Cardiac septum (tissue), 1 donor: ENCODE measurements around the gene CR1L. TPM values are rescaled to one million over a fixed set of nuclear protein-coding genes. Genes with fewer than 3 reads are reported as not detected.
"Not testable (repeated sequence)": the region's sequence is repeated elsewhere in the genome, so short reads cannot be mapped to it uniquely, and the experiment has no call there.

Source experiments
- DNase-seq: peaks from one replicate; pipeline ENCODE4 v3.0.0-alpha.2; 2020; ENCODE audit warnings: low spot score
- intact Hi-C: fragments of 100-400 bp; cut with DNase I; formaldehyde crosslinking; loops from one replicate; pipeline ENCODE4 v1.14.0; 2022
- long read RNA-seq: library from polyadenylated mRNA; unstranded; transcript quantifications from one replicate; pipeline ENCODE4 v2.0.0, GENCODE V29; 2021
- total RNA-seq: library from RNA; stranded (reverse); fragmentation: NEBNext Ultra II Directional; extraction: Animal tissue kit (Norgen Biotek cat#: 25700); gene quantifications from one replicate; pipeline ENCODE4 v1.2.1, GENCODE V29; 2021
- donor health status: DM: no; HTN: no; CAD: no.

Gene CR1L
- total RNA-seq, result not detected
- long read RNA-seq, result 0 reads

DNA sequence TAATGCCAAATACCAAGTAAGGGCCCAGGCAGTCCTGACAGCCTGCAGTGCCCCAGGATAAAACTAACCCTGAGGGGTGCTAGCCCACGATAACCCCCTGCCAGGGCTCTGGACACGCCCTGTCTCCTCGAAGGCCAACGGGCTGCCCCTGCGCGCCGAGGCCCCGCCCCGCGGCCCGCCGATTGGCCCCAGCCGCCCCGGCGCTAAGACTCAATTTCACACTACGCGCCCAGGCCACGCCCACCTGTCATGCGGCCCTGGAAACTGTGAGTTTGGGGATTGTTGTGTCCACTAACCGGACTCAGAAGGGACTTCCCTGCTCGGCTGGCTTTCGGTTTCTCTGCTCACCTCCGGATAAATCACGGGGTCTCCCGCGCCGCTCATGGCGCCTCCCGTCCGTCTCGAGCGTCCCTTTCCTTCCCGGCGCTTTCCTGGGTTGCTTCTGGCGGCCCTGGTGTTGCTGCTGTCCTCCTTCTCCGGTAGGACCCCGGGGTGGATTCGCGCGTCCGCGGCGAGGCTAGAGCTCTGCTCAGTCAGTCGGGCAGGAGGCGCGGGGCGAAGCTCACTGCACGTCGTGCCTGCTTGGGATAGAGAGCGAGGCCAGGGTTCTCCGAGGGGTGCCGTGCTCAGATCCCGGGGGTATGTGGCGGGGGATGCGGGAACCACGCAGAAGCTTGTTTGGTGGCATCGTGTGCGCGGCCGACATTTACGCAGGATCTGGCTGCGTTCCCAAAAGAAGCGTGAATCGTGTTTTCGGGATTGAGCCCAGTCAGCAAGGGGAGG, at the start of gene CR1L:
TSS of gene CR1L (plus strand) at position 282 of the 783 bp plus-strand sequence. CDS start at position 383, 101 bp downstream.
- intact Hi-C loops, result loop anchor here (10.0 kb wide), 1 partner anchor 150 kb away; no protein-coding TSS in a partner anchor
- peak; percentile 86 for DNase-seq

DNA sequence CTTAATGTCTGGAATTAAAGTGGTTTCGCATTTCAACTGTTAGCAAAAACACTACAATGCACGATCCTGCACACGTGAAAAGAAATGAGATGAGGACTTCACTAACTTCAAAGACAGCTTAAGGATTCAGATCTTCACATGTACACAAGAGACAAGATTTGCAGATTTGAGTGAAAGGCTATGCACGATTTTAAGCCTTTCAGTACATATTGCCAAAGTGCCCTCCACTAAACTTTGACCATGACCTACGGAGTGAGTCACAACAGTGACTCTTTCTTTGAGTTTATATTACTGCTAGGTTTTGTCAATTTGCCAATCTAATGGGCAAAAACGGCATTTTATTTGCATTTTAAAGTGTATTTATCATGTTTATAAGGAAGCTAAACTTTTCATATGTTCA, 41.2 kb upstream of the CR1L start:
- intact Hi-C loops, result no loop called here
- DNase-seq, result no peak

DNA sequence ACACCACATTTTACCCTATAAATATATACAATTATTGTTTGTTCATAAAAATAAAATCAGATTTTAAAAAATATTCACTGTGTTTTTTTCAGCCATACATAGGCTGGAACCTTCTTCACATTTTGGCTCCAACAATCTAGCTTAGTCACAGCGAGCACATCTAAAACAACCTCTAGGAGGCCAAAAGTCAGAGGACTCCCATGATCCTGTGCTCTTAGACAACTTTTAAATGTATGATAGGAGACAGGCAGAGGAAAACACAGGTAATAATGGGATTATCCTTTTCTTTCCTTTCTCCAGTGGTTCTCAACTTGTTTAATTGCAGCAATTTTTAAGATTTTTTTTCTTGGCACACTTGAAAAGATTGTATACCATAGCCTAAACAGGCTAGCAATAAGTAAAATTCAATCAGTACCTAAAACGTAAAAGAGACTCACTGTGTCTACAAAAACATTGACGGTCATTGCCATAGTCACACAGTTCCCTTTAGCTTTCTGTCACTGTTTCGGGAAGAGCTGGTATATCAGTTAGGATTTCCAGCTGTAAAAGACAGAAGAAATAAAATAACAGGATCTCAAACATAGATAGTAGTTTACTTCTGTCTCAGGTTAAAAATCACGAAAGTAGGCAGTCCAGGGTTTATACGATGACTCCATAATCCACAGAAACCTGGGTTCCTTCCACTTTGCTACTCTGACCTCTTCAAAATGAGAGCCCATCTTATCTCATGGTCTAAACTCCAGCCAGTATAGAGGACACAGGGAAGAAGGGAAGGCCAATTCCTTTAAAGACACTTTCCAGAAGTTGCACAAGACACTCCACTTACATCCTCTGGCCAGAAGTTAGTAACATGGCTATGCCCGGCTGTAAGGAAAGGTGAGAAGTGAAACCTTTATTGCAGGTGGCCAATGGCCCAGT, 39.2 kb upstream of the CR1L start:
- intact Hi-C loops, result no loop called here
- no peak for DNase-seq

GRCh38 chr1:207606362-207606755, 38.6 kb upstream of the CR1L start:
- DNase-seq, result no peak
- intact Hi-C loops, result no loop called here

- intact Hi-C loops, result no loop called here
- DNase-seq, result no peak
Observed at GRCh38 chr1:207612762-207613161, 32.2 kb upstream of the CR1L start.

DNA sequence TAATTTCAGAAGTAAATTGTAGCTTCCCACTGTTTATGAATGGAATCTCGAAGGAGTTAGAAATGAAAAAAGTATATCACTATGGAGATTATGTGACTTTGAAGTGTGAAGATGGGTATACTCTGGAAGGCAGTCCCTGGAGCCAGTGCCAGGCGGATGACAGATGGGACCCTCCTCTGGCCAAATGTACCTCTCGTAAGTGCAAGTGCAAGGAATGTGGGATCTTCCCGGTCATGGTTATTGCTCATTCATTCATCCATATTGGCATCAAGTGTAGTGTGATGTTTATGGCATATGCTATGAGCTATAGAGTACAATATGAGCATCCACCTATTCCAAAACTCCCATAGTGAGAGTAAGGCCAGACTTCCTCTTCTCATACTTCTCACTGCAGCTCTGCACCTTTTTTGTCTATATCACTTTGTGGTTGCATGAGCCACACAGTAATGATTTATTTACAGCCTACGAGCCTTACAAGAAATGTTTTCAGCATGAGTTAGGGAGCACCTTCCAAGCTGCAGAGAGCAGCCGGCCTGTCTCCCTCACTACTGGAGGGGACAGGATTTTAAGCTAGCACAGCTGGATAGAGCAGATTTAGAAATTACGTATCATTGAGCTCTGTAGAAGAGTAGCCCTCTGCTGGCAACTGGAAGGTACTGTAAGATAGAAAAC, 24.9 kb upstream of the CR1L start:
- DNase-seq, result no peak
- intact Hi-C loops, result no loop called here

DNA sequence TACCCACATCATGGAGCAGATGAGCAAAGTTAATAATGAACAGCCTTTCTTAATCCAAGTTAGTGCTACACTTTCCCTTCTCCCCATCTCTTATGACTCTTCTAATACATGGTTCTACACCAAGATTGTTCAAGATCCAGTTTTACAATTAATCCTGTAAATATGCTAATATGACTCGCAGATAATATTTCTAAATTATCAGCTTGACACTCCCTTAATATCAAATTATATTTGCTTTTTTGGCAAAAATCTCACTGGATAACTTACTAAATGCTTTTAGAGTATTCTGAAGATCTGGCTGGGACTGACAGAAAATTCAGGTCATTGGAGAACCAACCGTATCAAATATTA, 24.4 kb upstream of the CR1L start:
- intact Hi-C loops, result no loop called here
- DNase-seq, result no peak

DNA sequence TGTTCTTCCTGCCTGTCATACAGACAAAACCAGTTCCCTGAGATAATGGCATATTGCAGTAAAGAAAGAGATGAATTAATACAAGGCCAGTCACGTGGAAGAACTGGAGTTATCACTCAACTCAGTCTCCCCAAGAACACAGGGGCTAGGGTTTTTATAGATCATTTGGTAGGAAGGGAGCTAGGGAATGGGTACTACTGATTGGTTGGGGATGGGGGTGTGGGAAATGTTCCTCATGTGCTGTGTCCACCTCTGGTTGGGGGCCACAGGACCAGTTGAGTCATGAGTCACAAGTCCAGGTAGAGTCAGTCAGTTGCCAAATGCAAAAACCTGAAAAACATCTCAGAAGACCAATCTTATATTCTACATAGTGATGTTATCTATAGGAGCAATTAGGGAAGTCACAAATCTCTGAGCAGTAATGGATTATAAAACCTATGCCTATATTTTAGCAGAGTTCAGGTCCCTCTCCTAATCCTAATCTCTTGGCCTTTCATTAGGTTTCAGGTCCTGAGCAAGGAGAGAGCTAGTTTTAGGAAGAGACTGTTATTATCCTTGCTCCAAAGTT, 19.3 kb upstream of the CR1L start:
- intact Hi-C loops, DNase-seq: not testable (repeated sequence)

- no peak for DNase-seq
Observed at GRCh38 chr1:207626972-207627337, 18.0 kb upstream of the CR1L start.

GRCh38 chr1:207627496-207627895, 17.4 kb upstream of the CR1L start:
- no peak for DNase-seq
- intact Hi-C loops, result no loop called here

More at GRCh38 chr1:207626972-207627337, 18.0 kb upstream of the CR1L start:
- intact Hi-C loops, result no loop called here

GRCh38 chr1:207628776-207629175, 16.2 kb upstream of the CR1L start:
- intact Hi-C loops, result no loop called here
- no peak for DNase-seq

- DNase-seq, result no peak
- intact Hi-C loops, result no loop called here
Observed at GRCh38 chr1:207631137-207631536, 13.8 kb upstream of the CR1L start.

- intact Hi-C loops, result no loop called here
- no peak for DNase-seq
Observed at GRCh38 chr1:207633226-207633625, 11.7 kb upstream of the CR1L start.

GRCh38 chr1:207633699-207634289, 11.1 kb upstream of the CR1L start:
- intact Hi-C loops, DNase-seq: not testable (repeated sequence)

GRCh38 chr1:207634293-207634692, 10.6 kb upstream of the CR1L start:
- intact Hi-C loops, DNase-seq: not testable (repeated sequence)

GRCh38 chr1:207635569-207636186, 9.3 kb upstream of the CR1L start:
- DNase-seq, intact Hi-C loops: not testable (repeated sequence)

GRCh38 chr1:207638487-207639145, 6.3 kb upstream of the CR1L start:
- DNase-seq, intact Hi-C loops: not testable (repeated sequence)

DNA sequence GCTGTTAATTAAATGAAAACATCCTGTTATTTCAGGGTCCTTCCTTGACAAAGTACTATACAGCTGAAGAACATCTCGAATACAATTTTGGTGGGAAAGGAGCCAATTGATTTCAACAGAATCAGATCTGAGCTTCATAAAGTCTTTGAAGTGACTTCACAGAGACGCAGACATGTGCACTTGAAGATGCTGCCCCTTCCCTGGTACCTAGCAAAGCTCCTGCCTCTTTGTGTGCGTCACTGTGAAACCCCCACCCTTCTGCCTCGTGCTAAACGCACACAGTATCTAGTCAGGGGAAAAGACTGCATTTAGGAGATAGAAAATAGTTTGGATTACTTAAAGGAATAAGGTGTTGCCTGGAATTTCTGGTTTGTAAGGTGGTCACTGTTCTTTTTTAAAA, 5.6 kb upstream of the CR1L start:
- intact Hi-C loops, result not testable (repeated sequence)

More for the DNA sequence above, 5.6 kb upstream of the CR1L start:
- not testable (repeated sequence) for DNase-seq
